NCI-H128 (cell line): ENCODE measurements around the gene ABCA3.

Source experiments
- DNase-seq: peaks from one replicate; lab custom pipeline; 2025; ENCODE audit not compliant: unreplicated experiment; lab: John Stamatoyannopoulos, UW

The ABCA3 gene

DNA sequence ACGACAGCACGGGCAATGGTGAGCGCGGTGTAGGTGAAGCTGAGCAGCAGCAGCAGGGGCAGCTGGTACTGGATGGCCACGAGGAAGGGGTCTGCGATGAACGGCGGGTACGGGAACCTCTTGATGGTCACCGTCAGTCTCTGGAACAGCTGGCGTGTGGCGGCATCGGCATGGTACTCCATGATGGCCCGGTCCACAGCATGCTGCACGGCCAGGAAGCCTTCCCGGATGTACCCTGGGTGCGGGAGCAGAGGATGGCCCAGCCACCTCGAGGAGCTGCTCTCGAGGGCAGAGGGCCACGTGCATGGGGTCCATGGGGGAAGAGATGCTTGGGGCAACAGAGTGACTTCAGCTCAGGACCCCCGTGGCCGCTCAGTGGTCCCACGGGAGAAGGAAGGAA lies 20.9 kb downstream of the ABCA3 start:
- no peak for DNase-seq

DNA sequence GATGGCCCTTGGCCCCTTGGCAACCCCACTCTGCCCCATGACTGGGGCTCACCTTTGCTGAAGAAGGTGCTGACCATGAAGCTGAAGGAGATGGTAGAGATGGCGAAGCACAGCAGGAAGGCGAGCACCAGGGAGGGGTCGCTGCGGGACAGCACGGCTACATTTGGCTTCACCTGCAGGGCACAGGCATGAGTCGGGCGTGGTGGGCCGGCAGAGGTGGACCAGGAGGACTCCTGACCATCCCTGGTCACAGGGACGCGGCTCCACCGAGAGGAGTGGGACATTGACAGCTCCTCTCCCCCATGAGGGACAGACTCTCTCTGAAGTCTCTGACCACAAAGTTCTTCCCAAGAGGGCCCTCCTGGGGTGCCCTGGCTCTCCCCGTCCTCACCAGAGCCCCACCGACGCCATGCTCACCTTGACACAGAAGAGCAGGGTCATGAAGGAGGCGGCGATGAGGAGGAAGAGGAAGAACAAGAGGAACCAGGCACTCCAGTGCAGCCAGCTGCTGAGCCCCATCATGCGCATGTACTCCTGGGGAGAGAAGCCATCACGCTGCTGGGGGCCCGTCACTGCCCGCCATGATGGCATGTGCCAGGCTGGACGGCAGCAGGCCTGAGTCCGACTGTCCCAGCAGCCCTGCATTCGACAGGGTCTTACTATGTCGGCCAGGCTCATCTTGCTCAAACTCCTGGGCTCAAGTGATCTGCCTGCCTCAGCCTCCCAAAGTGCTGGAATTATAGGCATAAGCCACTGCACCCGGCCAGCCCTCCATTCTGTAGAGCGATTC lies 23.1 kb downstream of the ABCA3 start:
- DNase-seq: no peak

DNA sequence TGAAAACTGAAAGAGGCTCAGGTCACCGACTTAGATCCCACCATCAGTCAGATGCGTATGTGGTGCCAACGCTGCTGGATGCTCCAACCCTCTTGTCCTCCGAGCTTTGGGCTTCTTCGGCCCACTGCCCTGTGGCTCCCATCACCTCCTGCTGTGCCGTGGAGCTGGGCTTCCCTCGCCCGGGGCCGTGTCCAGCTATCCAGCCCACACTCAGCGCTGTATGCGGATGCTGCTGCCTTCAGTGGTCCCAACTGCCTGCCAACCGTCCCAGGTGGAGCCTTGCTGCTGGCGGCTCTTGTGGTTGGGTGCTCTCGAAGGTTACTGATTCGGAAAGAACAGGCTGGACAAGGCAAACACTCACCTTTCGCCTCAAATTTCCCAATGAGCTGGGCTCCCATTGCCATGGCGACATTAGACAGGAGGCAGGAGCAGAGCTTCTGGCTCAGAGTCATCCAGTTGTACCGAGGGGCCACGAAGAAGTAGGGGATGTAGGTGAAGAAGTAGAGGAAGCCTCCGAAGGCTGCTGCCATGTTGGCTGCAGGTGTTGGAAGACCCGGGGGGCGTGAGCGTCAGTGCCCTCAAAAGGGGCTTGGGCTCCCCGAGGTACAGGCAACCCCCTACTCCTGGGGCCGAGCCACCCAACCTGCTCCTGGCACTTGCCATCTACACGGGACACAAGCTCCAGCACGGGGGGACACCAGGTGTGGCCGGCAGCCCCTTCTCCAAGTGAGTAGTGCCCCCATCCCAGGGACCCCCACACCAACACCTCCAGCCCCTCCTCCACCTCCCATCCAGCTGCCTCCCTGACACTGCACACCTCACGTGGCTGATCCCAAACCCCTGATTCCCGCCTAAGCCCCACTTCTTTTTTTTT lies 32.2 kb downstream of the ABCA3 start:
- DNase-seq: no peak

DNA sequence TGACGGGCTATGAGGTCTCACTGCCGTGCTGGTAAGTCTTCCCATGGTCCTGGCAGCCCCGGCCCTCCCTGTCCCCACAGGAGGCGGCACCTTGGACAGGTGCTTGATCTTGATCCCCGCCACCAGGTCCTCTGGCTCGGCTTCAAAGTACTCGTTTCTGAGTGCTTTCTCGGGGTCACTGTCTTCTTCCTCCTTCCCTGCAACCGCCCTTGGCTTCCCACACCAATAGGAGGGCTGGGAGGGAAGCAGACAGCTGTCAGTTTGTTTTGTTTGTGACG lies 40.7 kb downstream of the ABCA3 start:
- no peak for DNase-seq

DNA sequence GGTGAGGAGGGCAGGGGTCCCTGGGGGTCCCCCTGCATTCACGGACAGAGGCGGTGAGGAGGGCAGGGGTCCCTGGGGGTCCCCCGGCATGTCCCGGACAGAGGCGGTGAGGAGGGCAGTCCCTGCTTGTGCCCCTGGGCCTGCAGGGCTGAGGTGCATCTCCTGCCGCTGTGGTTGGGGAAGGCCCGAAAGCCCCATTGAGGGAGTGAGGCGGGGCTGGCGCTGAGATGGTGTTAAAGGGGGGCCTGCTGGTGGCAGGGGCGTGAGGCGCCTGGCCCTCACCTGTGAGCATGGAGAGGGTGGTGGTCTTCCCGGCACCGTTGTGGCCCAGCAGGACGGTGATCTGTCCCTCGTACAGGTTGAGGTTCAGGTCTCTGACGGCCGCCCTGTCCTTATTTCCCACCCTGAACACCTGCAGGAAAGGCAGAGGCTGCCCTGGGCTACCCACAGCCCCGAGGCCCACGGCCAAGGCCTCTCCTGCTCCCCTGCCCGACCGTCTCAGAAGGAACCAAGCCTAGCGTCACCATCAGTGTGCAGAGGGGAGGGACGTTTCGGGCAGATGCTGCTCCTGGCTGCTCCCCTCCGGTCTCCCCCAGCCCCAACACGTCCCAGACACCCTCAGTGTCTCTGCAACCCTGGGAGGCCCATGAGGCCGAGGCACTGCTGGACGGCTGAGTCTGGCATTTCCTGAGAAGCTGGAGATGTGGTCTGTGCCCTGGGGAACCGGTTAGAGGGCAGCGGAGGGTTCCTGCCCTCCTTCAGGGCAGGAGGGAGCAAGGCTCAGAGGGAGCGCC lies 41.2 kb downstream of the ABCA3 start:
- no peak for DNase-seq

DNA sequence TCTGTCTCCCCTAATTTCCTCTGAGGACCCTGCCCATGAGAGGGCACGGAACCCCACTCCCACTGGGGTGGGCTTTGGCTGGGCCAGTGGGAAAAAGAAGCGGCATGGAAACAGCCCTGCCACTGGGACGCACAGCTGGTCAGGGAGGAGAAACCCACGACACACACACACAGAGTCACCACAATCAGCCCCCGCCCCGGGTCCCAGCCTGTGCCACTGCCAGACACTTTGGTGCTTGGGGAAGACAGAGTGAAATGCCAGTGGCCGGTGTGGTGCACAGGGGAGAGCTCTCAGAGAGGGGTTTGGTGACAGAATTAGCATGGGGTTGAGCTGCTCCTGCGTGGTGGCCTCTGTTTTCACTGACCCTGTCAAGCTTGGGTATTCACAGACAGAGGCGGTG lies 41.9 kb downstream of the ABCA3 start:
- no peak for DNase-seq

DNA sequence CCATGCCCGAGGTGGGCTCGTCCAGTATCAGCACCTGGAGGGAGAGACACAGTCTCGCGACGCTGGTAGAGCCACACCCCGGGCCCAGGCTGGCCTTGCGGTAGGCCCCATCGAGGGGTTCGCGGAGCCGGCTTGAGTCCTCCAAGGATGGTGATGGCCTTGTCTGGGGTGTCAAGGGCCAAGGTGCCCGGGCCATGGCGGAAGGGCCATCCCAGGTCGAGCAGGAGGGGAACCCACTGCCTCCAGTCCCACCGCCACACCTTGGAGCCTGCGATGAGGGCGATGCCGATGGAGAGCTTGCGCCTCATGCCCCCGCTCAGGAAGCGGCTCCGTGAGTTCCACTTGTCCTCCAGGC lies 43.0 kb downstream of the ABCA3 start:
- DNase-seq: no peak

DNA sequence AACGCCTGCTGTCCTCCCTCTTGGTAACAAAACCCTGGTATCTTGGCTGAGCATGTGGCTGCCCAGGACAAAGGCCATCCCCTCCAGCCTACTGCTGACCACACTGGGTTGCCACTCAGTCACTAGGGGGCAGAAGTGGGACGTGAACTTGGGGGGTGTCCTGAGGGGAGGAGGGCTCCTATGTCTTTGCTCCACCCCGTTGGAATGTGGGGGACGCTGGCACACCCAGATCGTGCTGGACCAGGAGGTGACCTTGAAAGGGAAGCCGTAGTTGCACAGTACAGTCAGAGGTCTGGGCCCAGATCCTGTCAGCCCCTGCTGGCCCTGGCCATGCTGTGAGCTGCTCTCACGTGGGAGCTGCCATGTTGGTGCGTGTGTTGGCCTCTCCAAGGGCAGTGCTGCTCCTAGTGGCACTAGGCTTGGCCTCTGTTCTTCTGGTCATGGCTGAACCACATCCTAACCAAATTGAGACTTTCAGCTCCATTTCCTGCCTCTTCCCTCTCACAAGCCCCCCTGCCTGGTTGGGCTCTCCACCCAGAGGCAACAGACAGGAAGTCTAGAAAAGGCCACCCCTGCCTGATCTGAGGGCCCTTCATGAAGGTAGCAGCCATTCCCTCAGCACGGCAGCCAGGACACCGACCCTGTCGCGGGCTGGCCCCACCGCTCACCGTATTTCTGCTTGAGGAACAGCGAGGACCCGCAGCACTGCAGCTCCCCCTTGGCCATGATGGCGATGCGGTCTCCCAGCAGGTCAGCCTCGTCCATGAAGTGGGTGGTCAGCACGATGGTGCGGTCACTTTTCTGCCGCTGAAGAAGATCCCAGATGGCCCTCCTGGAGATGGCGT lies 43.6 kb downstream of the ABCA3 start:
- no peak for DNase-seq

DNA sequence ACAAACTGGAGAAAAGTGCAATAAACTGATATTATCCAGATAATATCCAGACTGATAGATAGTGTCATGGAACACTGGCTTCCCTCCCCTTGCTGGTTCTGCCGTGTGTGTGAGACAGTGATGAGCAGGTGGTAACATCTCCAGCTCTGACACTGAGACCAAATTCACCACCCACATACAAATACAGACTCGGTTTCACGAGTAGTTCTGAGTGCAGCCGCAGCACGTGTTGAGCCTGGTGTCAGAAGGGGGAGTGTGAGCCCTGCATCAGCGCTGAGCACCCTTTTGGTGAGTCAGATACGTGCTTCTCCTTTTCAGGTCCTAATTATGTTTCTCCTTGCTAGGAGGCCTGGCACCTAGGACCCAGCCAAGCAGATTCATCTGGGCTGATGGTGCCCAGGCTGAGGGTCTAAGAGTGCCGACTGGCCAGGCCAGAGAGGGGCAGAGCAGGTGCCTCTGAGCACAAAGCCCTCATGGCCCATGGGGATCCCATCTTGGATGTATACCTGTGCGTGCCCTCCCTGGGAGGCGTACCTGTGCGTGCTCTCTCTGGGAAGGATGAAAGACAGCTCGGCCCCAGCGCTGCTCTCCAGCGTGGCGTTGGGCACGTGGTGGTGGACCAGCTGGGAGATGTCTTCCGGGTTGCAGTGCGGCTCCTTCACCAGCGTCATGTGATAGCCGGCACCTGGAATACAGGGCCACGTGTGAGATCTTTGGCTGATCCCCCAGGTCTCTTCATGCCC lies 45.3 kb downstream of the ABCA3 start:
- DNase-seq: no peak

DNA sequence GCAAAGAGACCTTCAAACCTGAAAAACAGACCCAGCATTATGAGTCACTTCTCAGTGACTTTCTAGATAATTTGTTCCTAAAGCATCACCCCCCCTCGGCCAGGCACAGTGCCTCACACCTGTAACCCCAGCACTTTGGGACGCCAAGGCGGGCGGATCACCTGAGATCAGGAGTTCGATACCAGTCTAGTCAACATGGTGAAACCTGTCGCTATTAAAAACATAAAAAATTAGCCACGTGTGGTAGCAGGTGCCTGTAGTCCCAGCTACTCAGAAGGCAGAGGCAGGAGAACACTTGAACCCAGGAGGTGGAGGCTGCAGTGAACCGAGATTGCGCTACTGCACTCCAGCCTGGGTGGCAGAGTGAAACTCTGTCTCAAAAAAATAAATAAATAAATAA lies 48.3 kb downstream of the ABCA3 start:
- no peak for DNase-seq

DNA sequence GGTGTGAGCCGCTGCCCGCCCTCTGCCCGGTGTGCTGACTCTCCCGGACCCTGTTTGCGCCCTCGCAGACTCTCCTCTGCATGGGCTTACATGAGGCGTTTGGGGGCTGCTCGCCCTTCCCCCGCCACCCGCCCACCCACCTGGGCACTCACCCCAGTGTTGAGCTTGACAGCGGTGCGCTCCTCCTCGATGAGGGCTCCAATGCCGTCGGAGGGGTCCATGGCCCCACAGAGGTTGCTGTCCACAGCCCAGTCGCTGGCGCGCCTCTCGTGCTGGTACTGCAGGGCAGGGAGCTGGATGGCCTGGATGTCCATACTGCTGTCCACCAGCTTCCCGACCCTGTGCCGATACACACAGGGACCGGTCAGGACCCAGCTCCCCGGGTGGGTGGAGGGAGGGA lies 51.2 kb downstream of the ABCA3 start:
- DNase-seq: no peak

DNA sequence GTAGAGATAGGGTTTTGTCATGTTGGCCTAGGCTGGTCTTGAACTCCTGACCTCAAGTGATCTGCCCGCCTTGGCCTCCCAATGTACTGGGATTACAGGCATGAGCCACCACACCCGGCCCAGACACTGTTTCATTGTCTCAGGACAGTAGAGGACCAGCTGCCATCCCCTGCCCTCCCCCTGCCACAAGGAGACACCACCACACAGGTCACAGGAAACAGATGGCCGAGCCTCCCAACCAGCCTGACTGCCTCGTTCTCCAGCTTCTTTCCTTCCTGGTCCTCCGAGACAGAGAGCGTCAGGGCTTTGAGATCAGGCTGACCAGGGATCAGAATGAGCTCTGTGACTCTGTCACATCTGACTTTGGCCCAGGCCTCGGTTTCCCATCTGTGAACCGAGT lies 51.8 kb downstream of the ABCA3 start:
- DNase-seq: no peak

DNA sequence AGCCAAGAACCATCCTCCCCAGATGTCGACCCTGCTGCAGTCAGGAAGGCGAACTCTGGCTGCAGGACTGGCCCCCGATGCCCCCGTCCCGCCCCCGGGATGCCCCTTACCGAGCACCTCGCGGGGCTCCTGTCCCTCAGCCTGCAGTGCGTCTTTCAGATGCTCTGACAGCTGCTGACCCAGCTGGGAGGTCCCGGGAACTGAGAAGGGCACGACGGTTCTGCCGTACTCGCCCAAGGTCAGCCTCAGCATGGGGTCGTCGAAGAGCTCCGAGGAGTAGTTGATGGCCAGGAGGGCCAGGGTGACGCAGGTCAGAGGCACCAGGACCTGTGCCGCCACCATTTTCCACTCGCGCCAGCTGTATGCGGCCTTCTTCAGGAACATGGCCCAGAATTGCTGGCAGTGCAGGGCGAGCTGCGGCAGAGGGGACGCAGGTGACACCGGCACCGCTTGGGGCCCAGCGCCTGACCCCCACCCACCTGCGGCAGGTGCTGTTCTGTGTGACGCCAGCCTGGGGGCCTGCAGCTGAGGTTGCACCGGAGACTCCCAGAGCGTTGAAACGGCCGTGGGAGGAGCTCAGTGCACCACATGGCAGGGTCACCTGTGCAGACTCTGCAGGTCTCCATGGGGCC lies 52.5 kb downstream of the ABCA3 start:
- DNase-seq: no peak

DNA sequence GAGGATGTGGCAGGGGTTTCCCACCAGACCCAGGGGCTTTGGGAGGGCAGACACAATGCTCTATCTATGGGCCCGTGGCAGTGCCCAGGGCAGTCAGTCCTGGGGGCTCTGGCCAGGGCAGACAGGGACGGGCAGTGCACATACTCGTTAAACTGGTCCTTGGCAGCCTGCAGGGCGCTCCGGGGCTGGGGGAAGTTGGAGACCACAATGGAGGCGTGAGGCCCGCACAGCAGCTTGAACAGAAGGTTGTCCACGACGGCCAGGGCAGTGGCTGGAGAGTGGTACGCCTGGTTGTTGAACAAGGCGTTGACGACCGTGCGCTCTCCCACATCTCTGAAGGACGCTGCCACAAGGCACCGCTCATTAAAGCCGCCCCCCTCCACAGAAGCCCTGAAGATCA lies 54.0 kb downstream of the ABCA3 start:
- DNase-seq: no peak

DNA sequence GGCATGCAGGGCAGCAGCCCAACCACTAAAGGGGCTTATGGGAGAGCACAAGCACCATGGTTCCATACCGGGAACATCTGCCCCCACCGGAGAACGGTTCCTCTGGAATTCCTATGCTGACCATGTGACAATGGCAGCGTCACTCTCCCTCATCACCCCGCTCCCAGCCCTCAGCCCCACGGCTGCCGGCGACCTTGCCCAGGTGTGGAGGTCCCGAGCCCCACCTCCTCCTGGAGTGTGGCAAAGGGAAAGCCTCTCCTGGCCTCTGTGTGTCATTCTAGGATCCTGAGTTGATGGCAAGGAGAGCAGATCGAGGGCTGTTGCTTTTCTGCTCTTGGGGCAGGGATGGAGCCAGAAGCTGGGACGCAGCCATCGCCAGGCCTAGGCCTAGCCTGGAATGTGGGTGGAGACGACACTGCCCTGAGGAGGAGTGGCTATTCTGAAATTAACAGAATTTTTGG lies 54.8 kb downstream of the ABCA3 start:
- no peak for DNase-seq

DNA sequence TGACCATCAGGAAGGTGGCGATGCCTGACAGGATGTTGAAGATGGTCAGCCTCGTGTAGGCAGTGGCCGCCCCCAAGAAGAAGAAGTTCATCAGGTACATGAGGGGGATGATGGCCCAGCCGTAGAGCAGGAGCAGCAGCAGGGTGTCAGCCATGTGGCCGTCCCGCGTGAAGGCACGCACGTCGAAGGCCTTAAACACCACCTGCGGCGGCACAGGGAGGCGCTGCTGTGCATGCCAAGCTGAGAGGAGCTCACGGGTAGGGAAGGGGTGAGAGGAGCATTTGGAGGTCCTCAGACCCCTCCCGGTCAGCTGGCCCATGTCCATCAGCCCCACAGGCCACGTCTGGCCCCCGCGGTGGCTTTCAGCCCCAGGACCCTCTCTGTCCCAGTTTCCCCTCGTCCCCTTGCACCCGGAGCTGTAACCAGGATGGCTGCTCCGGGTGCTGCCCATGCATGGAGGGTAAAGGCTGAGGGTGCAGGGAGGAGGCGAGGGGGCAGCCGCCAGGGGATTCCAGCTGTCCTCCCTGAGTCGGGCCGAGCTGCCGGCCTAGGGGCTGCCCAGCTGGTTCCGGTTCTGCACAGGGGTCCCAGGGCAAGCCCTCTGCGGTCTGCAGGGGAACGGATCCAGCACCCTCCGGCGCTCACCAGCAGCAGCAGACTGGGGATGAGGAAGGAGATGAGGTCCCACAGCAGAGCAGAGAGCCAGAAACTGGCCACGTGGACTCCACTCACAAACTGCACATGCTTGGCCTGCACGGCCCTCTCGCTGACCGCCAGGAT lies 55.5 kb downstream of the ABCA3 start:
- DNase-seq: no peak

DNA sequence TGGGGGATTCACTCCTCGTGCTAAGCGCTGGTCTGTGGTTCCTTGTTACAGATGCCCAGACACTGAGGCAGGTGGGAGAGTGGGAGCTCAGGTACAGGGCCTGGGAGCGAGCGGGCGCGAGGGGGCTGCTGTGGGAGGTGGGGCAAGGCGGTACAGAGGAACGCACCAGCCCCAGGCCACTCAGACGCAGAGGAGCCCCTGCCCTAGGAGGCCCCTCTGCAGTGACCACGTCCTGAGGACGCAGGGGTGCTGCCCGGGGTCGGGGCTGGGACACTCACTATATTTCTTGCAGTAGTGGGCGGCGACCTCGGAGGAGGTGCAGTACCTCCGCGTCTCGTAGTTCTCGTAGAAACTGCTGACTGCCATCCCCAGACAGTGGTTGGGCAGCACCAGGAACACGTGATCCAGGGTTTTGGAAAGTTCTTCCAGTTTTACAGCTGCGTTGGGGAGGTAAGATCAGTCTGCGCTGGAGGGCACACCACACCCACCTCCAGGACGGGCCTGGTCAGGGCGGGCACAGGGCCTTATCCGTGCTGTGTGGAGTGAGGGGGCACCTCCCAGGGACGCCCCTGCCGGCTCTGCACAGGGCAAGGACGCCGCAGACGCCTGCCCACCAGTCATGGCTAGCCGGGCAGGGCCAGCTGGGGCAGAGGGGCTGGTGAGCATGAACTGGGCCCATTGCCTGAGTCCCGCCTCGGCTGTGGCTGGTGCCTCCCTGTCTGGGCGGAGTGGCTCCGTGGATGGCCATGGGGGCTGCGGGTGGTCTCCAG lies 56.3 kb downstream of the ABCA3 start:
- DNase-seq: no peak

DNA sequence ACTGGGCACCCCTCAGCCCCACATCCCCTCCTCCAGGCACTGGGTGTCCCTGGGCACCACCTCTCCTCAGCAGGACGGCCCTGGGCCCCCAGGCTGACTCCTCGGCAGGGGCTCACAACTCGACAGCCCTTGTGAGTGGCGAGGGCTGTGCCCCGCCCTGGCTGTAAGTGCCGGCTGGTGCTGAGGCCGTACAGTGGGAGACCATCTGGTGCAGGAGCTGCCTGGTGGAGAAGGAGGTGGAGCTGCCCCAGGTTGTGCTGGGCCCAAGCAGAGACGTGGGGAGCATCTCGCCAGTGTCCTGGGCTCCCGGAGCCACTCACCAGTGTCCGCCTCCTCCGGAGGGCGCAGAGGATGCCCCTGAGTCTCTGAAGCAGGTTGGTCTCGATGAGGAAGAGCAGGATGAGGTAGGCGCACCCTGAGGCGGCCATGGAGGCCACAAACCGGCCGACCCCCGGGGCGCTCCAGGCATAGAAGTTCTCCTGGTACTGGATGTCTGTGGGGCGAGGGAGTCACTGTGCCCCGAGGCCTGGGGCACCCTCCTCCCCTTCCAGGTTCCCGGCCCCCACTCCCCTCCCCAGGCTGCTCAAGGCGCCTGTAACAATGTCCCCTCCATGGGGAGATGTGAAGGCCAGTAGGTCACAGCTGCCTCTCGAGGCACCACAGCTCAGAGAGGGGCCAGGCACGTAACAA lies 57.5 kb downstream of the ABCA3 start:
- no peak for DNase-seq
